ENCODE results near the gene STUM. TPM values are rescaled to one million over a fixed set of nuclear protein-coding genes. Genes with fewer than 3 reads are reported as not detected.

STUM gene
- total RNA-seq, 8 experiments from 2014 or later: 0.09 to 4.2 (median 0.47) TPM

DNA sequence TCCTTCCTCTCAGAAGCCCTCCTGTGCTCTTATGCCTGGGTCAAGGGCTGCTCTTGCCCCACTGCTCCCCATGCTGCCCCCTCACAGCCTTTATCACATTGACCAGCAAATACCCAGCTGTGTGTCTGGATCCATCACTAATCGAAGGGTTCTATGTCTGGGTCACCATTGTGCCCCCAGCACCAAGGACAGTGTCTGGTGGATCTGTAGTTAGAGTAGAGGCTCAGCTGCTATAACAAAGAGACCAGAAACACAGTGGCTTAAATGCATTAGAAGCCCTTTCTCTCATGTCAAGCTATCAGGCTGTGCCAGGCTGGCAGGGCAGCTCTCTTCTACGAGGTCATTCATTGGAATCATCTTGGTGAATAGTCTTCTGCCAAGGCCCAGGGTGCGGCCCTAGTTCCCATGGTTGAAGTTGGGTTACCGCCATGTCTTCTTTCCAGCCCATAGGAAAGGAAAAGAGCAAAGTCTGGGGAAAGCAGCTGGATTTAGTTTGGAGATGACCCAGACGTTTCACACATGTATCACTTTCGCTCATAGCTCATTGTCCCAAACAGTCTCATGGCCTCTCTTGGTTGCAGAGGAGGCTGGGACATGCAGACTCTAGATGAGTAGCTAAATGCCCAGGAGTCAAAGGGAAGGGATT is 32.2 kb downstream of the STUM start:
- H3K4me1 ChIP-seq (replicated peaks in 1 of 2): peaks cover 15 to 23% of the 10 kb centered on the region in 2 donors
- ATAC-seq (replicated peaks in 6 of 8): no peak
- H3K27ac ChIP-seq: no peak overlapping the region
- no peak overlapping the region for H3K4me3 ChIP-seq
- 0 to 100% (median 82%) methylated on average over 1 to 6 of the region's 6 CpGs; no CpG with 5 or more reads in 2 of the 10 experiments for WGBS, 10 experiments
- in situ Hi-C loops (cut with MboI; ENCODE audit: low pct_unique_long_range_greater_than_20kb in 2 of 9, low sequenced_read_pairs in 9 of 9, unreplicated experiment in 9 of 9): no loop called here

DNA sequence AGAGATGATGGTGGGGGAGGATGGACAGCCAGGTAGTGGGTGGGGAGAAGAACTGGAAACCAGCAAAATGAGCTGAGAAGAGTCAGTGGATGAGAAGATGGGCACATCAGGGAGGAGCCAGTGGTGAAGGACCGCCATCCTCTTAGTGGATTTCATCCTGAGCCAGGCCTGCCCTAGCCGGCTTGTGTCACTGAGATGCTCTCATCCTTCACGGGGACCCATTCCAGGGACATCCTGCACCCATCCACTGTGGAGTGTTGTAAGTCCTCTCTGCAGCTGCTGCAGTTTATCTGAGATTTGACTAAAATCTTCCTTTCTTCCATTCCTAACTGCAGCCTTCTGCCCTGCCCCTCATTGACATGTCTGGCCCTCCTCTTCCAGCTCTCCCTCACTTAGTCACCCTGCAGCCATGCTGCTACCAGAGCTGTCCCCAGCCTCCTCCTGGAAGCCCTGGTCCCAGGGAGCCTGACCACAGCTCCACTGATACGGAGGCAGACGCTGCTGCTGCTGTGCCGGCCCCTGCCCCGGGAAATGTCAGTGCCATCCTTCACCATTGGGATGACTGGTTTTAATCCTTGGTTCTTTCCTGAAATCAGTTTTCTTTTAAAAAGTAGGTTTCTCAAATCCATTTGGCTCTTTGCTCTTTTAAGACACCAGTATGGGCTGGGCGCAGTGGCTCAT is 33.2 kb downstream of the STUM start:
- H3K27ac ChIP-seq: no peak overlapping the region
- in situ Hi-C loops (cut with MboI; ENCODE audit: low pct_unique_long_range_greater_than_20kb in 2 of 9, low sequenced_read_pairs in 9 of 9, unreplicated experiment in 9 of 9): no loop called here

DNA sequence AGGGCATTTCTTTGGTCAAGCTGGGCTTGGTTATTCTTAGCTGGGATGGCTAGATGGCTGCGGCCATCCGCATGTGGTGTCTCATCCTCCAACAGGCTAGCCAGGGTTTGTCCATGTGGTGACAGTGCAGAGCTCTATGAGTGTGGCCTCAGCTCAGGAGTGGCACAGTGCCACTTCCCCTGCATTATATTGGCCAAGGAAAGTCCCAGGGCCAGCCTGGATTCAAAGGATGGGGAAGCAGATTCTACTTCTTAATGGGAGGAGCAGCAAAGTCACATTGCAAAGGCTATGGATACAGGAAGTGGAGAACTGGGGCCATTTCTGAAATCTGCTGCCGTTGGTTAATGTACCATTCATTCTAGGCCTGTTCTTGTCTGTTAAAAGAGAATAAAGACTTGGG is 34.4 kb downstream of the STUM start:
- Histone ChIP-seq H3K27ac (no peak overlapping the region), H3K4me1 (replicated peaks in 1 of 2) (peaks cover under 1% of the 10 kb centered on the region in 2 donors), H3K4me3 (no peak overlapping the region)
- no peak for ATAC-seq (replicated peaks in 6 of 8)
- in situ Hi-C loops (cut with MboI; ENCODE audit: low pct_unique_long_range_greater_than_20kb in 2 of 9, low sequenced_read_pairs in 9 of 9, unreplicated experiment in 9 of 9): no loop called here
- 69 to 100% (median 93%) methylated on average over 1 to 3 of the region's 3 CpGs; no CpG with 5 or more reads in 3 of the 10 experiments for whole genome bisulfite sequencing, 10 experiments

More for the DNA sequence above, 33.2 kb downstream of the STUM start:
- no peak for ATAC-seq (replicated peaks in 6 of 8)
- Histone ChIP-seq H3K4me3 (no peak overlapping the region), H3K4me1 (replicated peaks in 1 of 2) (peaks cover 9 to 13% of the 10 kb centered on the region in 2 donors)
- WGBS, 10 experiments: 14 to 97% (median 89%) methylated on average over 1 to 7 of the region's 8 CpGs; no CpG with 5 or more reads in 3 of the 10 experiments

DNA sequence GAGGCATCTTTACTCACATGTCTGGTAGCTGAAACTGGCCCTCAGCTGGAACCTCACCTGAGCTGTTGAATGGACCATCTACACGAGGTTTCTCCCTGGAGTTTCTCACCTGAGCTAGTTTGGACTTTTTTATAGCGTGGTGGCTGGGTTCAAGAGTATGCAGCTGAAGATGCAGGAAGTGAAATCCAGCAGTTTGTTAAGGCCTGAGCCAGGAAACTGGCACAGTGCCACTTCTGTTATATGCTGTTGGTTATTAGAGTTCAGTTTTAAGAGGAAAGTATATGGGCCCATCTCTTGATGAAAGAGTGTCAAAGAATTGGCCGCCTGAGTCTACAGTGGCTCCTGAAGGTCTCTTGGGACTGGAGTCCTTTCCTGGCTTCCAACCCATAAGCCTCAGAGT is 35.6 kb downstream of the STUM start:
- no peak for ATAC-seq (replicated peaks in 6 of 8)
- H3K4me3 ChIP-seq: no peak overlapping the region
- WGBS, 10 experiments: 0 to 100% (median 60%) methylated on average over 1 to 3 of the region's 3 CpGs; no CpG with 5 or more reads in 1 of the 10 experiments
- H3K27ac ChIP-seq: no peak overlapping the region
- in situ Hi-C loops (cut with MboI; ENCODE audit: low pct_unique_long_range_greater_than_20kb in 2 of 9, low sequenced_read_pairs in 9 of 9, unreplicated experiment in 9 of 9): no loop called here
- H3K4me1 ChIP-seq (replicated peaks in 1 of 2): no peaks in the 10 kb centered on the region

DNA sequence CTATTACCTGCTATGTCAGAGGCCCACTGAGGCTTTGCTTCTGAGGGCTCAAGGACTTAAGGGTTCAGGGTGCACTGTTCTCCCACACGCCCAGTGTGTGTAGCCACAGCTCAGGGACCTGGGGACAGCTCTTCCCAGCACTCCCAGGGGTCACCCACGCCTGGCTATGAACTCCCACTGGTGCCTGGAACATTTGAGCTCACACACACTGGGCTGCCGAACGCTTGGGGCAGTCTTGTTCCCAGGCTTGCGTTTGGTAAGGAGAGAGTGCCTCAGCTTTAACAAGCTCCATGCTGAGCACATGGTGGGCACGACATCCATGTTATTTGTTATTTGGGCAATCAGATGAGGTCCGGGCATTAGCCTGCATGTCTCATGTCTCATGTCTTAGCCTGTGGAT is 37.6 kb downstream of the STUM start:
- no peak overlapping the region for H3K4me3 ChIP-seq
- in situ Hi-C loops (cut with MboI; ENCODE audit: low pct_unique_long_range_greater_than_20kb in 2 of 9, low sequenced_read_pairs in 9 of 9, unreplicated experiment in 9 of 9): no loop called here
- H3K4me1 ChIP-seq (replicated peaks in 1 of 2): peaks cover 0 to 3% of the 10 kb centered on the region in 2 donors
- H3K27ac ChIP-seq: no peak overlapping the region
- ATAC-seq (replicated peaks in 6 of 8): no peak
- WGBS, 10 experiments: 0 to 92% (median 79%) methylated on average over 1 to 6 of the region's 7 CpGs; no CpG with 5 or more reads in 3 of the 10 experiments

DNA sequence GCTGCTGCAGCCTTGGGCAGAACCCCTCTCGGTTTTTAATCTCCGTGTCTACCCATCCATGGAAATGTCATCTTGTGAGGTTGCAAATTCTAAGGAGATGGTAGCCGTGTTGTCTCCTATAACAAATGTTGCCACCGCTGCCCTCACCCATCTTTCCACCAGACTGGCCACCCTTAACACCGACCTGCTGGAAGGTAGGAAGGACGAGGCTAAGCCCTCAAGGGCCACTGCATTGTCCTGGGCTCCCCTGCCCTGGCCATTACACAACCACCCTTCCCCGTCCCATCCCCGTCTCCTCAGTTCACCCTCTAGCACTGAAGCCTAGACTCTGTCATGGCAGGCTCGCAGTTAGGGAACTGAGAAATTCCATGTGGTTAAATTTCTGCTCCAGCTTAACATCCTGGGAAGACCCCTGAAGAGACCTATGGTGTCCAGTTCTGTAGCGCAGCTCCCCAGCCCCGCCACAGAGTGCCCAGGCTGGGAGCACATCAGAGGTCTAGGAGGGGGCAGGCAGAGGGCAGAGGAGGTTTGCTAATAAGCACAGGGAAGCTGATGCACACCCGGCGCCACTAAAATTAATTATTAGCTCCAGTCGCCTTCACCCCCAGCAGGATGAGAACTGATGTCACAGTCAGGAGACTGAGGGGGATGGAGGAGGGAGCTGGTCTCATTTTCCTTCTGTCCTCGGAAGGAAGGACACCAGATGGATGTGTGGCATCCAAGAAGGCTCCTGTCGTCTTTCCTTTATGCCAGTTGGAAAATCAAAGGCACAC is 38.3 kb downstream of the STUM start:
- ATAC-seq (replicated peaks in 6 of 8): peak in 5 of 8 experiments; percentile 55 to 82 (median 66)
- in situ Hi-C loops (cut with MboI; ENCODE audit: low pct_unique_long_range_greater_than_20kb in 2 of 9, low sequenced_read_pairs in 9 of 9, unreplicated experiment in 9 of 9): no loop called here
- 17 to 100% (median 56%) methylated on average over 2 to 16 of the region's 16 CpGs; no CpG with 5 or more reads in 1 of the 10 experiments for WGBS, 10 experiments
- H3K4me3 ChIP-seq: no peak overlapping the region
- peaks cover 0 to 3% of the 10 kb centered on the region in 2 donors for H3K4me1 ChIP-seq (replicated peaks in 1 of 2)
- no peak overlapping the region for H3K27ac ChIP-seq

DNA sequence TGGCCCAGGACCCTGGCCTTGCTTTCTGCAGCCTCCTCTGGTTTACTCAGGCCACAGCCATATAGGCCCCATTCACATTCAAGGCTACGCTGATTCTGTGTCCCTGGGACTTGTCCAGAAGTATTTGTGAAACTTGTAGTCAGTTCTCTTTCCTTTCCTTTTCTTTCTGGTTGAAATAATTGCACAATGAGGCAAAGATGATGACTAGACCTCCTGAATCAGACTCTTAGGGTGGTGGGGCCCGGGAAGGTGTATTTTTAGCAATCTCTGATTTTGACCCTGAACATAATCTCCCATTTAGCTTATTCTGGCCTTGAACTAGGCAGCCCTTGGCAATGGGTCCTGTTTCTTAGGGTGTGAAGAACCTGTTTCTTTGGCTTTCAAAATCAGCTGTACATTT is 39.9 kb downstream of the STUM start:
- 44 to 100% (median 67%) methylated on average over 1 to 2 of the region's 2 CpGs; no CpG with 5 or more reads in 3 of the 10 experiments for WGBS, 10 experiments
- in situ Hi-C loops (cut with MboI; ENCODE audit: low pct_unique_long_range_greater_than_20kb in 2 of 9, low sequenced_read_pairs in 9 of 9, unreplicated experiment in 9 of 9): no loop called here
- H3K4me1 ChIP-seq (replicated peaks in 1 of 2): peaks cover 0 to 3% of the 10 kb centered on the region in 2 donors
- H3K27ac ChIP-seq: no peak overlapping the region
- no peak overlapping the region for H3K4me3 ChIP-seq
- ATAC-seq (replicated peaks in 6 of 8): no peak

DNA sequence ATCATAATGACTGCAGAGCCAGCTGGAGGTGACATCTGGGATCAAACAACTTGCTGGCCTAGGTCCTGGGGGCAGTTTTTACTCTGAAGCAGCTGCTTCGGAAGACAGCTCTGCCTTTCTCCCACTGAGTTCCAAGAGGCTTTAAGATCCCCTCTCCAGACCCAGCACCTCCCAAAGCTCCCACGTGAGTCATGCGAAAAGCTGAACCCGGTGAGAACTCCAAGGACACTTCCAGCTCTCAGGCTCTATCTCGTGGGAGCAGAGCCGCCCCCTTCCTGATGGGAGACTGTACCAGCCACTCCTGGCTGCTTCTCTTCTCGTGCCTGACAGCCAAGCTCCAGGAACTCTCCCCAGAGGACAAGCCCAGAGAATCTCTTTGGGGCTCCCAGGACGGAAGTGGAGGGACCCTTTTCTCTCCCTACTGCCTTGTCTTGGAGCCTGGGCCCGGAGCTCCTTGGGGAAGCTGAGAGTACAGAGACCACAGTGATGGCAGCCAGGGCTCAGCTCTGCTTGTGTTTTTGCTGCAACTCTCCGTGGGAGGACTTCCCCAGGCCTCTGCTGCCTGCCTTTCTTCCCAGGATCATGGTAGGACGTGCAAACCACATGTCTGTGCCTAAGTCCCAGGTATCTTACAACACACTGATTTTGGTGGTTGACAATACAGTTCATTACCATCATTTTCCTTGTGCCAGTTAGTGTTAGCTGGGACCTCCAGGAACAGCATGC is 40.6 kb downstream of the STUM start:
- in situ Hi-C loops (cut with MboI; ENCODE audit: low pct_unique_long_range_greater_than_20kb in 2 of 9, low sequenced_read_pairs in 9 of 9, unreplicated experiment in 9 of 9): no loop called here
- Histone ChIP-seq H3K4me3 (no peak overlapping the region), H3K4me1 (replicated peaks in 1 of 2) (peaks cover 0 to 3% of the 10 kb centered on the region in 2 donors), H3K27ac (no peak overlapping the region)
- no peak for ATAC-seq (replicated peaks in 6 of 8)
- 68 to 72% (median 69%) methylated on average over 5 to 10 of the region's 11 CpGs; no CpG with 5 or more reads in 7 of the 10 experiments for WGBS, 10 experiments

DNA sequence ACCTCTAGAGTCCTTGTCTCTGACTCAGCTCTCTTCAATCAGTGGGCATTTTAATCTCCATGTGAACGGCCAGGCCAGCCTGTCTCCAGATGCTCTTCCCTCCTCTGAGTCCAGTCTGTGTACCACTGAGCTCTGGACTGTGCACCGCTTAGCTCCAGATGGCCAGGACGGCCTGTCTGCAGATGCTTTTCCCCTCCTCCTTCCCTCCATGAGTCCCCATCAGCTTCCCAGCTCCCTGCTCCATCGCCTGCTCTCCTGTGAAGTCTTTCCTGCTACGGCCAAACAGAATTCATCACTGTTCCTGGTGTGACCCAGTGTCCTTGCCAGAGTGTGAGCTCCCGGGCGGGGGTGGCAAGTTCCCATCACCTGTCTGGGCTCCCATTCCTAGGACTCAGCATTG is 42.0 kb downstream of the STUM start:
- peaks cover 0 to 3% of the 10 kb centered on the region in 2 donors for H3K4me1 ChIP-seq (replicated peaks in 1 of 2)
- no peak overlapping the region for H3K27ac ChIP-seq
- peak in 6 of 8 experiments; percentile 55 to 80 (median 68) for ATAC-seq (replicated peaks in 6 of 8)
- WGBS, 10 experiments: 21 to 92% (median 74%) methylated on average over 1 to 6 of the region's 7 CpGs; no CpG with 5 or more reads in 1 of the 10 experiments
- H3K4me3 ChIP-seq: no peak overlapping the region
- in situ Hi-C loops (cut with MboI; ENCODE audit: low pct_unique_long_range_greater_than_20kb in 2 of 9, low sequenced_read_pairs in 9 of 9, unreplicated experiment in 9 of 9): no loop called here

DNA sequence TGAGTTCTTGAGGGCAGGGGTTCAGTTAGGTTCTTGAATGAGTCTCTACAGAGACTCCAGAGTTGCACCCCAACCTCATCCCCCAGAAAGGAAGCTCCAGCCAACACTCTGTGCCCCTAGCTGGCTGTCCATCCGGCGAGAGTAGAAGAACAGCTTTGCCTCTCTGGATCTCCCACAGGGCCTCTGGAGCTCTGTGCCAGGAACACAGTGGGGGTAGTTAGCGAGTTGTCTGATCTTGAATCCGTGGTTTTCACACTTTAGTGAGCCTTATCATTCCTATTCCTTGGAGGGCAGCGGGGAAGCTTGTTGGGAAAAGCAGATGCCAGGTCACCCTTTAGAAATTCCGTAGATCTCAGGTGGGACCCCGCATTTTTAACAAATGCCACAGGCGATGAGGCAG is 45.0 kb downstream of the STUM start:
- H3K27ac ChIP-seq: no peak overlapping the region
- no peak overlapping the region for H3K4me3 ChIP-seq
- in situ Hi-C loops (cut with MboI; ENCODE audit: low pct_unique_long_range_greater_than_20kb in 2 of 9, low sequenced_read_pairs in 9 of 9, unreplicated experiment in 9 of 9): no loop called here
- peaks cover 0 to 3% of the 10 kb centered on the region in 2 donors for H3K4me1 ChIP-seq (replicated peaks in 1 of 2)
- no peak for ATAC-seq (replicated peaks in 6 of 8)
- 33 to 100% (median 85%) methylated on average over 1 to 6 of the region's 8 CpGs for WGBS, 10 experiments

DNA sequence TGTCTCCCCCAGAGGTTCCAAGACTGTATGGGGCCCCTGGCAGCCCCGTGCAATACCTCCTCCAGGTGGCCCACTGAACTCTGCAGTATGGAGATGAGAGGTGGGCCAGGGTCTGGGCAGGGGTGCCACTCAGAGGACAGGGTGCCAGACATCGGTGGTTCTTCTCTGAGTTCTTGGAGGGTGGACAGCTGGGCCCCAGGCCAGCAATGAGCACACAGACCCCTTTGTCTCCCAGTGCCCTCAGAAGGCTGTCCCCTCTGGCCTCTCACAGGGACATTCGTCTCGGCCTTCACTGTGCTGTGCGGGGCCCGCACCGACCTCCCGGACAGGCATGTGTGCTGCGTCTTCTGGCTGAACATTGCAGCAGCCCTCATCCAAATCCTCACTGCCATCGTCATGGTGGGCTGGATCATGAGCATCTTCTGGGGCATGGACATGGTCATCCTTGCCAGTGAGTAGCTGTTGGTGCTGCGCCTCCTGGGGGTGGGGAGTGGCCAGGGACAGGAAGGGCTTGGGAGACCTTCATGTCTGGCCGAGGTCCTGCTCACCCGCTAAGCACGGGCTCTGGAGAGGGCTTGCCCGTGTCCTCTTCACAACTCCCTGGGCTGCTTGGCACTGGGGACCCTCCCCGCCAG is 48.1 kb downstream of the STUM start:
- no peak for ATAC-seq (replicated peaks in 6 of 8)

More for the DNA sequence above, 48.1 kb downstream of the STUM start:
- Histone ChIP-seq H3K4me3 (no peak overlapping the region), H3K27ac (no peak overlapping the region), H3K4me1 (replicated peaks in 1 of 2) (no peaks in the 10 kb centered on the region)
- in situ Hi-C loops (cut with MboI; ENCODE audit: low pct_unique_long_range_greater_than_20kb in 2 of 9, low sequenced_read_pairs in 9 of 9, unreplicated experiment in 9 of 9): no loop called here
- WGBS, 10 experiments: 0 to 88% (median 72%) methylated on average over 1 to 15 of the region's 16 CpGs; no CpG with 5 or more reads in 3 of the 10 experiments

Data from motor neuron (in vitro differentiated cells).